Measurements from ENCODE around the gene MYH8.

MYH8 gene

DNA sequence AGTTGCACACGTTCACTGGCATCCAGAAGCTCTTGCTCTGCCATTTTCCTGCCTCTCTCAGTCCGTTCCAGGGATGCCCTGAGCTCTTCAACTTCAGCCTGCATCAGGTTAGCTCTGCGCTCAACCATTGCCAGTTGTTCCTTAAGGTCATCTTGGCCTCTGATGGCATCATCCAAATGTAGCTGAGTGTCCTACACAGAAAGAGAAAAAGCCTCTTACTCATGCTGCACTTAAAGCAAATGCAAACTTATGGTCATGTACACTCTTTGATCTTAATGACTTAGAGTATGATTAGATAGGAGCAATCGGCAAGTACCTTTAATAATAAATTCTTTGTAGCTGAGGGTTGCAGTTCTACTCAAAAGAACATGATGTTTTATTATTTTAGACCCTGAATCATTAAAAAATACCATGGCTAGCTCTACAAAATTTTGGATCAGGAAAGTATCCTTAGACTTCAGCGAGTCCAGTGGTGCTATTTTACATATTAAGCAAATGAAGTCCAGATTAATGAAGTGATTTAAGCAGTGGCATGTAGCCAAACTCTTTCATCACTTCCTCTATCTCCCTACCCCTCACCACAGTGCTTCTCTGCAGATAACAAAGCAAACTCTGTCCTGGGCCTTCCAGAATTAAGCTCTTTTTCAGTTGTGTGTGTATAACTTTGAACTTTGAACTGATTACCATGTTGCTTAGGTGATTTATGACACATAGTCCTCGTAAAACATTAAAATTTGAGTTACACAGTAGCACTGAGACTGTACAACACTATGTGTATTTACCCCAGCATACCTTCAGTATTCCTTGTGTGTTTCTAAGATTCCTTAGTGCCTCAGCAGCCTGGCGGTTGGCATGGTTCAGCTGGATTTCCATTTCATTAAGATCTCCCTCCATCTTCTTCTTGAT, 25.5 kb upstream of the MYH8 start:
- Histone ChIP-seq H3K9me3 (no peaks in the 10 kb centered on the region), H3K36me3 (no peaks in the 10 kb centered on the region), H3K4me3 (ENCODE audit: low read depth, low read length) (no peak overlapping the region), H3K27me3 (no peaks in the 10 kb centered on the region), H3K4me1 (no peaks in the 10 kb centered on the region)
- TF ChIP-seq, protein P1, sequence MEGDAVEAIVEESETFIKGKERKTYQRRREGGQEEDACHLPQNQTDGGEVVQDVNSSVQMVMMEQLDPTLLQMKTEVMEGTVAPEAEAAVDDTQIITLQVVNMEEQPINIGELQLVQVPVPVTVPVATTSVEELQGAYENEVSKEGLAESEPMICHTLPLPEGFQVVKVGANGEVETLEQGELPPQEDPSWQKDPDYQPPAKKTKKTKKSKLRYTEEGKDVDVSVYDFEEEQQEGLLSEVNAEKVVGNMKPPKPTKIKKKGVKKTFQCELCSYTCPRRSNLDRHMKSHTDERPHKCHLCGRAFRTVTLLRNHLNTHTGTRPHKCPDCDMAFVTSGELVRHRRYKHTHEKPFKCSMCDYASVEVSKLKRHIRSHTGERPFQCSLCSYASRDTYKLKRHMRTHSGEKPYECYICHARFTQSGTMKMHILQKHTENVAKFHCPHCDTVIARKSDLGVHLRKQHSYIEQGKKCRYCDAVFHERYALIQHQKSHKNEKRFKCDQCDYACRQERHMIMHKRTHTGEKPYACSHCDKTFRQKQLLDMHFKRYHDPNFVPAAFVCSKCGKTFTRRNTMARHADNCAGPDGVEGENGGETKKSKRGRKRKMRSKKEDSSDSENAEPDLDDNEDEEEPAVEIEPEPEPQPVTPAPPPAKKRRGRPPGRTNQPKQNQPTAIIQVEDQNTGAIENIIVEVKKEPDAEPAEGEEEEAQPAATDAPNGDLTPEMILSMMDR (IDR thresholded peaks at IDR 0.05; ENCODE audit: low read depth, low read length): no peak
- no peak for DNase-seq

DNA sequence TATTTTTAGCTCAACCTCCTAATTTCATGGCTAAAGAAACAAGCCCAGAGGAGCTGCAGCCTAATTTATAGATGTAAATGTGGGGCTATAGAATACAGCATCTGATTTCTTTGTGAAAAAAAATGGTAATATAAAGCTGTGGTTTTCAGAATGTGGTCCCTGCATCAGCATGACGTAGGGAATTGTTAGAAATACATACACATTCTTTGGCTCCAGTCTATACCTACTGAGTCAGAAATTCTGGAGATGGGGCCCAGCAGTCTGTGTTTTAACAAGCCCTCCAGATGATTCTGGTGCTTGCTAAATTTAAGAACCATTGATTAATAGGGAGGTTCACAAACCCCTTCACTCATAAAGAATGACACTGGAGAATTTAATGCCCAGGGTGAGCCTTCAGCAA, 18.1 kb upstream of the MYH8 start:
- Histone ChIP-seq H3K9me3 (no peaks in the 10 kb centered on the region), H3K27me3 (no peaks in the 10 kb centered on the region), H3K4me3 (ENCODE audit: low read depth, low read length) (no peak overlapping the region), H3K4me1 (no peaks in the 10 kb centered on the region), H3K36me3 (no peaks in the 10 kb centered on the region)
- TF ChIP-seq, protein P1 (IDR thresholded peaks at IDR 0.05; ENCODE audit: low read depth, low read length): no peak
- DNase-seq: no peak

- no peaks in the 10 kb centered on the region for H3K36me3 ChIP-seq
- no peaks in the 10 kb centered on the region for H3K27me3 ChIP-seq
- no peaks in the 10 kb centered on the region for H3K4me1 ChIP-seq
- no peak overlapping the region for H3K4me3 ChIP-seq (ENCODE audit: low read depth, low read length)
- TF ChIP-seq, protein P1 (IDR thresholded peaks at IDR 0.05; ENCODE audit: low read depth, low read length): no peak
- no peaks in the 10 kb centered on the region for H3K9me3 ChIP-seq
- no peak for DNase-seq
Observed at GRCh38 chr17:10435096-10435495, 13.3 kb upstream of the MYH8 start.

DNA sequence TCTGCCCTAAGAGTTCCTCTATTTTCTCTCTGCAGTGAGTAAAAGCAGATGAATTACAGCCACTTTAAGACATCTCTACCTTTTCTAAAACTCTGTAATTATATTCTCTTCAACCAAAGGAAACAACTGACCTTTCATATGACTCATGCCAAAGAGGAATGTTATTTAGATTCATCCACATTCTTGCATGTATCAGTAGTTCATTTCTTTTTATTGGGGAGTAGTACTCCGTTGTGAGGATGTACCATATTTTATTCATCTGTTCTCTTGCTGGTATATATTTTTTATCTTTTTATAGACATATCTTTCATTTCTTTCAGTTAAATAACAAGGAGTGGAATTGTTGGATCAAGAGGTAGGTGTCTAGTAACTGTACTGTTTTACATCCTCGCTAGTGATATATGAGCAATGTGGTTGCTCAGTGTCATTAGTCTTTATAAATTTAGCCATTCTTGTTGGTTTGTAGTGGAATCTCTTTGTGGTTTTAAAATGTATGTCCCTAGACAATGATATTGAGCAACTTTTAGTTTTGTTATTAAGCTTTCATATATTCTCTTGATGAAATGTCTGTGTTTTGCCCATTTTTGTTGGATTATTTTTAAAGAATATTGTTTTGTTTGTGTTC, 7.8 kb upstream of the MYH8 start:
- Histone ChIP-seq H3K4me3 (ENCODE audit: low read depth, low read length) (no peak overlapping the region), H3K27me3 (no peaks in the 10 kb centered on the region), H3K9me3 (no peaks in the 10 kb centered on the region), H3K36me3 (no peaks in the 10 kb centered on the region), H3K4me1 (no peaks in the 10 kb centered on the region)
- no peak for DNase-seq
- TF ChIP-seq, protein P1 (IDR thresholded peaks at IDR 0.05; ENCODE audit: low read depth, low read length): no peak

- H3K4me3 ChIP-seq (ENCODE audit: low read depth, low read length): no peak overlapping the region
- DNase-seq: no peak
- TF ChIP-seq, protein P1 (IDR thresholded peaks at IDR 0.05; ENCODE audit: low read depth, low read length): no peak
- no peaks in the 10 kb centered on the region for H3K36me3 ChIP-seq
- H3K9me3 ChIP-seq: no peaks in the 10 kb centered on the region
- no peaks in the 10 kb centered on the region for H3K27me3 ChIP-seq
- no peaks in the 10 kb centered on the region for H3K4me1 ChIP-seq
Observed at GRCh38 chr17:10428781-10429180, 7.0 kb upstream of the MYH8 start.

- Histone ChIP-seq H3K27me3 (no peaks in the 10 kb centered on the region), H3K4me3 (ENCODE audit: low read depth, low read length) (no peak overlapping the region), H3K36me3 (no peaks in the 10 kb centered on the region), H3K9me3 (no peaks in the 10 kb centered on the region), H3K4me1 (no peaks in the 10 kb centered on the region)
- TF ChIP-seq, protein P1 (IDR thresholded peaks at IDR 0.05; ENCODE audit: low read depth, low read length): no peak
- no peak for DNase-seq
Observed at GRCh38 chr17:10421211-10421610, 539 bp downstream of the MYH8 start.

Data from BE2C (cell line).